ENCODE results near the gene TCEA2. TPM values are rescaled to one million over a fixed set of nuclear protein-coding genes. Genes with fewer than 3 reads are reported as not detected.

Gene TCEA2
- total and polyA plus RNA-seq, 2 donors (not counting 1 experiment from before 2014, with no cell fraction given): 58.1 to 63.9 TPM

- CTCF ChIA-PET: no interaction called here
- intact Hi-C loops (cut with micrococcal nuclease): no loop called here
- H3K27ac ChIP-seq (ENCODE audit: low read length in 2 of 2): no peak overlapping the region
- H3K9me3 Mint-ChIP-seq (ENCODE audit: insufficient read depth): no peaks in the 10 kb centered on the region
- peaks cover 0 to 4% (median 0%) of the 10 kb centered on the region in 4 experiments for H3K27me3 ChIP-seq (replicated peaks in 1 of 4; ENCODE audit: control extremely low read depth in 1 of 4, control insufficient read depth in 3 of 4, insufficient read depth in 4 of 4, low read length in 3 of 4)
- H3K4me1 ChIP-seq (ENCODE audit: control insufficient read depth in 2 of 2, insufficient read depth in 2 of 2, low read length in 2 of 2): peaks cover 0 to 9% of the 10 kb centered on the region in 2 donors
- DNase-seq (no peak), ATAC-seq (ENCODE audit: low read depth) (no peak)
- no peak overlapping the region for H3K4me3 Mint-ChIP-seq
- peak overlapping the region; percentile 20 for H3K27ac Mint-ChIP-seq
- H3K9me3 ChIP-seq (ENCODE audit: control extremely low read depth in 1 of 3, control insufficient read depth in 2 of 3, insufficient read depth in 1 of 3, low read length in 2 of 3): peaks cover 0 to 18% (median 0%) of the 10 kb centered on the region in 3 donors
- POLR2A ChIA-PET: no interaction called here
- H3K27me3 Mint-ChIP-seq: peaks cover 11% of the 10 kb centered on the region
- H3K36me3 ChIP-seq (replicated peaks in 1 of 2; ENCODE audit: control extremely low read depth in 1 of 2, control insufficient read depth in 1 of 2, extremely low read depth in 1 of 2, insufficient read depth in 2 of 2, low read length in 1 of 2): no peaks in the 10 kb centered on the region
- H3K79me2 ChIP-seq (ENCODE audit: control insufficient read depth, insufficient read depth, low read length): peaks cover 4% of the 10 kb centered on the region
- H3K4me2 ChIP-seq (replicated peaks; ENCODE audit: low read depth, low read length, poor library complexity, severe bottlenecking): no peak overlapping the region
- TF ChIP-seq CTCF (IDR thresholded peaks at IDR 0.05) (no peak), EZH2 (IDR thresholded peaks at IDR 0.05; ENCODE audit: borderline replicate concordance, insufficient read depth, low read depth, low read length, poor library complexity, severe bottlenecking) (no peak)
- H3K4me1 Mint-ChIP-seq: peaks cover 14% of the 10 kb centered on the region
- H3K4me3 ChIP-seq (ENCODE audit: control extremely low read depth in 1 of 5, extremely low read depth in 1 of 5, insufficient read depth in 1 of 5, low read depth in 2 of 5, low read length in 4 of 5): no peak overlapping the region
- no peak overlapping the region for H2AFZ ChIP-seq (ENCODE audit: insufficient read depth, low read depth, low read length, poor library complexity, severe bottlenecking)
- no peaks in the 10 kb centered on the region for H4K20me1 ChIP-seq (ENCODE audit: control insufficient read depth, insufficient read depth, low read length, poor library complexity, severe bottlenecking)
- 90% methylated on average over 9 of the region's 10 CpGs for WGBS (ENCODE audit: insufficient coverage)
- no peak overlapping the region for H3K9ac ChIP-seq (ENCODE audit: low read length)
Observed at GRCh38 chr20:64090165-64090564, 27.2 kb downstream of the TCEA2 start.

- Histone ChIP-seq H3K36me3 (replicated peaks in 1 of 2; ENCODE audit: control extremely low read depth in 1 of 2, control insufficient read depth in 1 of 2, extremely low read depth in 1 of 2, insufficient read depth in 2 of 2, low read length in 1 of 2) (no peaks in the 10 kb centered on the region), H3K4me3 (ENCODE audit: control extremely low read depth in 1 of 5, extremely low read depth in 1 of 5, insufficient read depth in 1 of 5, low read depth in 2 of 5, low read length in 4 of 5) (no peak overlapping the region), H3K79me2 (ENCODE audit: control insufficient read depth, insufficient read depth, low read length) (peaks cover 4% of the 10 kb centered on the region), H3K9ac (ENCODE audit: low read length) (no peak overlapping the region), H3K27me3 (replicated peaks in 1 of 4; ENCODE audit: control extremely low read depth in 1 of 4, control insufficient read depth in 3 of 4, insufficient read depth in 4 of 4, low read length in 3 of 4) (peaks cover 0 to 4% (median 0%) of the 10 kb centered on the region in 4 experiments), H3K9me3 (ENCODE audit: control extremely low read depth in 1 of 3, control insufficient read depth in 2 of 3, insufficient read depth in 1 of 3, low read length in 2 of 3) (peaks cover 0 to 18% (median 0%) of the 10 kb centered on the region in 3 donors), H2AFZ (ENCODE audit: insufficient read depth, low read depth, low read length, poor library complexity, severe bottlenecking) (no peak overlapping the region), H3K4me2 (replicated peaks; ENCODE audit: low read depth, low read length, poor library complexity, severe bottlenecking) (no peak overlapping the region), H4K20me1 (ENCODE audit: control insufficient read depth, insufficient read depth, low read length, poor library complexity, severe bottlenecking) (no peaks in the 10 kb centered on the region), H3K27ac (ENCODE audit: low read length in 2 of 2) (no peak overlapping the region), H3K4me1 (ENCODE audit: control insufficient read depth in 2 of 2, insufficient read depth in 2 of 2, low read length in 2 of 2) (peaks cover 0 to 14% of the 10 kb centered on the region in 2 donors)
- ChIA-PET POLR2A (no interaction called here), CTCF (no interaction called here)
- Mint-ChIP-seq H3K4me3 (no peak overlapping the region), H3K27ac (no peak overlapping the region), H3K4me1 (peaks cover 22% of the 10 kb centered on the region), H3K27me3 (peaks cover 6% of the 10 kb centered on the region), H3K9me3 (ENCODE audit: insufficient read depth) (no peaks in the 10 kb centered on the region)
- 88% methylated on average over 19 of the region's 19 CpGs for WGBS (ENCODE audit: insufficient coverage)
- no peak for DNase-seq
- no peak for ATAC-seq (ENCODE audit: low read depth)
- intact Hi-C loops (cut with micrococcal nuclease): no loop called here
- no peak for TF ChIP-seq EZH2 (IDR thresholded peaks at IDR 0.05; ENCODE audit: borderline replicate concordance, insufficient read depth, low read depth, low read length, poor library complexity, severe bottlenecking)
- TF ChIP-seq CTCF (IDR thresholded peaks at IDR 0.05): no peak
Observed at GRCh38 chr20:64091340-64091739, 28.3 kb downstream of the TCEA2 start.

Data from B cell (primary cell).